Activated gamma-delta T cell (primary cell): Measurements from ENCODE around the gene KLHL28.

Experiments
- DNase-seq: peaks from one replicate; lab custom pipeline; 2025; lab: John Stamatoyannopoulos, UW
- total RNA-seq, 2 donors: gene quantifications; one replicate each; lab custom pipeline; 2026; lab: John Stamatoyannopoulos, UW

KLHL28 gene
- total RNA-seq, result 60.4 to 64.8 reads per million in 2 donors

- DNase-seq, result peak; percentile 53
These were observed at the start of gene KLHL28, which contains the start of gene TOGARAM1 for GRCh38 chr14:44961554-44962333. TSS of gene KLHL28 (minus strand) at chr14:44961947. CDS start at chr14:44945928, 16,019 bp downstream. TSS of gene TOGARAM1 (plus strand) at chr14:44962190. CDS start at chr14:44962422, 232 bp downstream.

GRCh38 chr14:45003924-45004323, 42.2 kb upstream of the KLHL28 start:
- DNase-seq, result no peak

DNA sequence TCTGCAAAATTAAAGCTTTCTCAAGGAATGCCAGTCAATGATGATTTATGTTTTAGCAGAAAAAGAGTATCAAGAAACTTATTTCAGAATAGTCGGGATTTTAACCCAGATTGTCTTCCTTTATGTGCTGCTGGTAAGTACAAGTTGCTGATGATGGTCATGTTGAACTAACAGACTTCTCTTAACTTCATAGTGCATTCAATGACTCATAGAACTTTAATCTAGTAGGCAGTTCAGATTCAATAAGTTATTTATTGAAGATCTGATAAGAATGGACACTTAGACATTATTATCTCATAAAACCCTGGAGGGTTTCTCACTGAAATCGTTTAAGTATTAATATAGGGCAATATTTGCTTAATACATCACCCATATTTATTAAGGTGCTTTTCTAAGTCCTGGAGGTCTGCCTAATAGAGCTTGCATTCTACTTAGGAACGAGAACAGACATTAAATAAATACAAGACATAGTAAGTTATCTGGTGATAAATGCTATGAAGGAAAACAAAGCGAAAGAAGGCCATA, 34.1 kb upstream of the KLHL28 start:
- DNase-seq, result no peak

- DNase-seq, result no peak
These were observed 33.4 kb upstream of the KLHL28 start for GRCh38 chr14:44995196-44995595.

DNA sequence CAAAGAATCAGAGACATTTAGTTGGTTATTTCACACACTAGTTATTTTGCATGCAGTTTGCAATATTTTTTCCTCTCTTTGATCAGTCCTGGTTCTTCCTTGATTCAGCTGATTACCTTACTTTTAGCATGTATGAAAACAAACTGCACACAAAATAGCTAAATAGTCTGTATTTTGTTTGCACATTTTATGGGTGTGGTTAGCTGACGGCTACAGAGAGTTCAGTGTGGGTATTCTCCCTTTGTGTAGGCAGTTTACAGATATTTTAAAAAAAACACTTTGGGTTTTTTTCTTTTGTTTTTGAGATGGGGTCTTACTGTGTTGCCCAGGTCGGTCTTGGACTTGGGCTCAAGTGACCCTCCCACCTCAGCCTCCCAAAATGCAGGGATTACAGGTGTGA, 28.8 kb upstream of the KLHL28 start:
- no peak for DNase-seq

DNA sequence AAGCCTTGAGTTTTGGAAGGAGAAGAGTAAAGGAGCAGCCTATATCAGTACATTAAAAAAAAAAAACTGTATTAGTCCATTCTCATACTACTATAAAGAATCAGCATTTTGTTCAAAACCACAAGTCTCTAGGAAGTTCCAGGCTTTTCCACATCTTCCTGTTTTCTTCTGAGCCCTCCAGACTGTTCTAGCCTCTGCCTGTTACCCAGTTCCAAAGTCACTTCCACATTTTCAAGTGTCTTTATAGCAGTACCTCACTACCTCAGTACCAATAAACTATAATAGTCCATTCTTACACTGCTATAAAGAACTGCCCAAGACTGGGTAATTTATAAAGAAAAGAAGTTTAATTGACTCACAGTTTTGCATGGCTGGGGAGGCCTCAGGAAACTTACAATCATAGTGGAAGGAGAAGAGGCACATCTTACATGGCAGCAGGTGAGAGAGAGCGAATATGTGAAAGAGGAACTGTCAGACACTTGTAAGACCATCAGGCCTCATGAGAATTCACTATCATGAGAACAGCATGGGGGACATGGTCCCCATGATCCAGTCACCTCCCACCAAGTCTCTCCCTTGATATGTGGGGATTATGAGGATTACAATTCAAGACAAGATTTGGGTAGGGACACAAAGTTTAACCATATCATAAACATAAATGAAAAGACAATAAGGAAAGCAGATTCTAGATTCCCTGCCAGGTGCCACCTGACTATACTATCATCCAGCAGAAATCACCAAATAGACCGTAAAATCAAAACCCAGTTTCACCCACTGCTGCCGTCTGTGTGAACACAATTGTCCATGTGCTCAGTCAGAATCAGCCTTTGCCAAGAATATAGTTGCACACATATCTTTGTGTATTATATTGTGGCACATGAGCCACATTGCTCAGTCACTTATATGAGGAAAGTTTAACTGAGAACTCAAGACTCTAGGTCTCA, 28.0 kb upstream of the KLHL28 start:
- DNase-seq, result no peak

- DNase-seq, result no peak
These were observed 26.9 kb upstream of the KLHL28 start for GRCh38 chr14:44988694-44989093.

- DNase-seq, result no peak
These were observed 20.8 kb upstream of the KLHL28 start for GRCh38 chr14:44982594-44982993.

- no peak for DNase-seq
These were observed 19.5 kb upstream of the KLHL28 start for GRCh38 chr14:44981198-44981597.

DNA sequence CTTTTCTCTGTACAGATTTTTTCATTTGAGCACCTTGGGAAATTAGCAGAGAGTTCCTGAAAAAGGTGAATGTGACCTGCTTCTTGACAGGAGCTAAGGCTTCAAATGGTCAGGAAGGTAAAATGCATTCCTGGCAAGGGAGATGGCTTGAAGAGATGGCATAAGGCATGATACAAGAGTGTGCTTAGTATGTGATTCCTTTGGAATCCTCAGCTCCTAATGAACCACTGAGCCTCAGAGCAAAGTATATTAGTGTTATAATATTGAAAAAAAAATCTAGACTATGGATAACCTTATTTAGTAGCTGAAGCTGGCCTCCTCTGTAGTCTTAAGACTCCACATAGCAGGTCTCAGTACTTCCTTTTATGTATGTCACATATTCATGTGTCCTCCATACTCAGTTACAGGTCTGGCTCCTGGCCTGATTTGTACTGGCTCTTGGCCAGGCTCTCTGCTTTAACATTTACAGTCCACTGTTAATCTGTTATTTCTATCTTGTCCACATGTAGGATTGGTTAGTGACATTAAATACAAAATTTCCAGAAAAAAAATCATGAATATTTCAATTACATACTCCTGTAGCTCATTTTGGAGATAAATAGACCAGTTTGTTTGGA, 18.1 kb upstream of the KLHL28 start:
- DNase-seq, result no peak

- DNase-seq, result no peak
These were observed 17.5 kb upstream of the KLHL28 start for GRCh38 chr14:44979273-44979672.

DNA sequence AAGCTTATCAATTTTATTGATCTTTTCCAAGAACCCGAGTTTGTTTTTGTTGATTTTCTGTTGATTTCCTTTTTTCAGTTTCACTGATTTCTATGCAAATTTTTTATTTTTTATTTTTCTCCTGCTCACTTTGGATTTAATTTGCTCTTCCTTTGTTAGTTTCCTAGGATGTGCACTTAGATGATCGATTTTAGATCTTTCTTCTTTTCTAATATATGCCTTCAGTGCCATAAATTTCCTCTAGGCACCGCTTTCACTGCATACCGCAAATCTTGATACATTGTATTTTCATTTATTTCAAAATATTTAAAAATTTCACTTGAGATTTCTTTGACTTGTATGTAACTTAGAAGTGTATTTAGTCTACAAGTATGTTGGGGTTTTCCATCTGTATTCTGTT, 9.7 kb upstream of the KLHL28 start:
- DNase-seq, result no peak

DNA sequence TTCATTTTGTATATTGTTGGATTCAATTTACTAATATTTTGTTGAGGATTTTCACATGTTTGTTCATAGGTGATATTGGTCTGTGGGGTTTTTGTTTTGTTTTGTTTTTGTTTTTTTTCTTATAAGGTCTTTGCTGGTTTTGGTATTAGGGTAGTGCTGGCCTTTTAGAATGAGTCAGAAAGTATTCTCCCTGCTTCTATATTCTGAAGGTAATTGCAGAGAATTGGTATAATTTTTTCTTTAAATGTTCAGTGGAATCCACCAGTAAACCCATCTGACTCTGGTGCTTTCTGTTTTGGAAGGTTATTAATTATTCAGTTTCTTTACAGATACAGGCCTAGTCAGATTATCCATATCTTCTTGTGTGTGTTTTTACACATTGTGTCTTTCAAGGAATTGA, 9.2 kb upstream of the KLHL28 start:
- no peak for DNase-seq

GRCh38 chr14:44968714-44969113, 7.0 kb upstream of the KLHL28 start:
- DNase-seq, result no peak

DNA sequence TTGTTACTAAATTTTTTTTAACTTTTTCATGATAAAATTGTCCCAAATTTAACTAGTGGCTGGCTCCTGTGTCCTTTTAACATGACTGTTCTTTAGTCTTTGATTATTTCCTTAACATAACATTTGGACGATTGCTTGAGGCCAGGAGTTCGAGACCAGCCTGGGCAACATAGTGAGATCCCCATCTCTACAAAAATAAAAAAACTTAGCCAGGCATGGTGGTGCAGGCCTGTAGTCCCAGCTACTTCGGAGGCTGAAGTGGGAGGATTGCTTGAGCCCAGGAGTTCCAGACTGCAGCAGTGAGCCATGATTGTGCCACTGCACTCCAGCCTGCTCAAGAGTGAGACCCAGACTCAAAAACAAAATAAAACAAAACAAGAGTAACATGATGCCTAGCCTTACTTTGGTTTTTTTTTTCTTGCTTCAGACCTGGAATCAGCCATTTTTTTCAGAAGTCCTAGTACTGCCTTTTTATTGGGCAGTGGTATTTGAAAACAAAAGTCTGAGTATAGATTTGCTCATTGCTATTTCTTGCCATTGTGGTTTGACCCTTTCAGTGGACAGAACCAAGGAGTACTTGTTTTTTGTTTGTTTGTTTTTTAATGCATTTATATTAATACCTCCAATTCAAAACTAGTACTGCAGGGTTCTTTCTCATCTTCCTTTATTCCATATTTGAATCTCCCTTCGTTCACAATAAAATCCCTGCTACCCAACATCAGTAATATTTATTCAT, 5.0 kb upstream of the KLHL28 start:
- DNase-seq, result no peak

DNA sequence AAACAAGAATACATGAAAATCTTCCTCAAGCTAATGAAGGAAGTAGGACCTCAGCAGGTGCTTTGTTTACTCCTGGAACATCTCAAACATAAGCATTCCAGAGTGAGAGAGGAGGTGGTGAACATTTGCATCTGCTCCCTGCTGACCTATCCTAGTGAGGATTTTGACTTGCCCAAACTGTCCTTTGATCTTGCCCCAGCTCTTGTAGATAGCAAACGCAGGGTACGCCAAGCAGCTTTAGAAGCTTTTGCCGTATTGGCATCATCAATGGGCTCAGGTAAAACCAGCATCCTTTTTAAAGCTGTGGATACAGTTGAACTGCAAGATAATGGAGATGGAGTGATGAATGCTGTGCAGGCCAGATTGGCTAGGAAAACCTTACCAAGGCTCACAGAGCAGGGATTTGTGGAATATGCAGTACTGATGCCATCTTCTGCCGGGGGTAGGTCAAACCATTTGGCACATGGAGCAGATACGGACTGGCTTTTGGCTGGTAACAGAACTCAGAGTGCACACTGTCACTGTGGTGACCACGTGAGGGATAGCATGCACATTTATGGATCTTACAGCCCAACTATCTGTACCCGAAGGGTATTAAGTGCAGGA, 2.1 kb upstream of the KLHL28 start:
- DNase-seq, result no peak

- DNase-seq, result no peak
These were observed 1.3 kb upstream of the KLHL28 start for GRCh38 chr14:44963044-44963528.

DNA sequence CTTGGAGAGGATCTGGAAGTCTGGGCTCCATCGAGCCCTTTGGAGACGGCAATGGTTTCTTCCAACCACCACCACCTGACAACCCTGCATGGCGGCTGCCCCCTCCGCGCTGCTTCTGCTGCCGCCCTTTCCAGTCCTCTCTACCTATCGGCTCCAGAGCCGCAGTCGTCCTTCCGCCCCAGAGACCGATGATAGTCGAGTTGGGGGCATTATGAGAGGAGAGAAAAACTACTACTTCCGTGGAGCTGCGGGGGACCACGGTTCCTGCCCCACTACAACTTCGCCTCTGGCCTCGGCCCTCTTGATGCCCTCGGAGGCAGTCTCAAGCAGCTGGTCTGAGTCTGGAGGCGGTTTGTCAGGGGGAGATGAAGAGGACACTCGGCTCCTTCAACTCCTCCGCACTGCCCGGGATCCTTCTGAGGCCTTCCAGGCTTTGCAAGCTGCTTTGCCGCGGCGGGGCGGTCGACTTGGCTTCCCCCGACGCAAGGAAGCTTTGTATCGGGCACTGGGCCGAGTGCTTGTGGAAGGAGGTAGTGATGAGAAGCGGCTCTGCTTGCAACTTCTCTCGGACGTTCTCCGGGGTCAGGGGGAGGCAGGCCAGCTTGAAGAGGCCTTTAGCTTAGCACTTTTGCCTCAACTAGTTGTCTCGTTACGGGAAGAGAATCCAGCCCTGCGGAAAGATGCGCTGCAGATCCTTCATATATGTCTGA, 742 bp upstream of the KLHL28 start:
- DNase-seq, result peak; percentile 13

- DNase-seq, result peak; percentile 29
These were observed 595 bp downstream of the KLHL28 start for GRCh38 chr14:44961151-44961553.

DNA sequence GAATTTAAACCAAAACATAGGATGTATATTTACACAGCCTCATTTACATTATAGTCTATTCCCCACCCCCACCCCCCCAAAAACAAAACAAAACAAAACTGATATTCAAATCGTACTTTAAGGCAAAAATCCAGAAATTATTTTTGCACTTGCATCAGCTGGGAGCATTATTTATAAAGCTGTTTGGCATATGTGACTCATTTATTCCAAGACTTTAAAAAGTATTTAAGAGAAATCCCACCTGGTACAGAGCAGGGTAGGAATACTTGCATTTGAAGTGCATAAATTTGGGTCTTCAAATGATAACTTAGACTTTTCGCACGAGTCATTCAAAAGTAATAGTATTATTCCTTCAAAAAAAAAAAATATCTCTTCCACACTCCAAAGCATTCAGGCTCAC, 1.1 kb downstream of the KLHL28 start:
- no peak for DNase-seq
